DMS79 (cell line): ENCODE measurements around the gene TCEA2.

ENCODE experiments used
- DNase-seq: peaks from one replicate; lab custom pipeline; 2025; lab: John Stamatoyannopoulos, UW

TCEA2 gene

GRCh38 chr20:64065062-64065973, 2.3 kb downstream of the TCEA2 start:
- DNase-seq = no peak

DNA sequence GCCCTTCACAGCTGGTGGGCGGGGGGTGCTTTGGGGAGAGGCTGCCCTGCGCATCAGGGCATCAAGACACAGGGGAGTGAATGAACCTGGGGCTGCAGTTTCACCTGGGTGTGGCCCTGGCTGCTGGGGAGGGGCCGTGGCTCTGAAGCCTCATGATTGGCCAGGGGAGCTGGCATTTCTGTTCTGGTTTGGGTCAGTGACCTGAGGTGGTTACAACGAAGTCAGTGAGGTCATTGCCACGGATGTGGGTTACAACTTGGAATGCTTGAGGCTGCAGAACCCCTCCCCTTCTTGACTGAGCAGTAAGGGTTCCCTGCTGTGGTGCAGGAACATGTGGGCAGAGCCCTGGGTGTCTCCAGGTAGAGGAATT, 3.0 kb downstream of the TCEA2 start:
- DNase-seq = no peak

DNA sequence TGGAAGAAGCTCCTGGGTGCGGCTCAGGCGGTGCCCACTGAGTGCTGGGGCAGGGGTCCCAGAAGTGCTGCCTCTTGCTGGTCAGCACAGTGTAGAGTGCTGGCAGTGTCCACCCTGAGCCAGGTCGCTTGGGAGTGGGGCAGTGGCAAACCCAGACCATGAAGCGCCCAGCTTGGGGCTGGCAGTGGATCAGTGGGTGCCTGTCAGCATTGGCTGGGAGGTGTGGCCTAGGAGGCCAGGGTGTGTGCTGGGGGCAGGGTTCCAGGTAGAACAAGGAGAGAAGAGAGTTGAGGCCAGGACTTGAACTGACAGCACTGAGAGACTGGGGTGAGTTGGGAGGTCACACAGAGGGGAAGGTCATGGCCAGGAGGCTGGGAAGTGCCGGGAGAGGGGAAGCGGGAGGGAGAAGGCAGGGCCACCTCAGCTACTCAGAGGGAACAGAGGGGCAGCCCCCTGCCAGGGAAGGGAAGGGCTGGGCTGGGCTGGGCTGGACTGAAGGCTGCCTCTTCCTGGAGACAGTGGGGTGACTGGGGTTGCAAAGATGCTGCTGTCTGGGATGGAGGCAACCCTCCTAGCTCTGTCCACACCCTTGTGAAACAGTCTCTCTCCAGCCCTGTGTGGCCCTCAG, 4.1 kb downstream of the TCEA2 start:
- no peak for DNase-seq

GRCh38 chr20:64067733-64068307, 4.8 kb downstream of the TCEA2 start:
- DNase-seq = no peak

DNA sequence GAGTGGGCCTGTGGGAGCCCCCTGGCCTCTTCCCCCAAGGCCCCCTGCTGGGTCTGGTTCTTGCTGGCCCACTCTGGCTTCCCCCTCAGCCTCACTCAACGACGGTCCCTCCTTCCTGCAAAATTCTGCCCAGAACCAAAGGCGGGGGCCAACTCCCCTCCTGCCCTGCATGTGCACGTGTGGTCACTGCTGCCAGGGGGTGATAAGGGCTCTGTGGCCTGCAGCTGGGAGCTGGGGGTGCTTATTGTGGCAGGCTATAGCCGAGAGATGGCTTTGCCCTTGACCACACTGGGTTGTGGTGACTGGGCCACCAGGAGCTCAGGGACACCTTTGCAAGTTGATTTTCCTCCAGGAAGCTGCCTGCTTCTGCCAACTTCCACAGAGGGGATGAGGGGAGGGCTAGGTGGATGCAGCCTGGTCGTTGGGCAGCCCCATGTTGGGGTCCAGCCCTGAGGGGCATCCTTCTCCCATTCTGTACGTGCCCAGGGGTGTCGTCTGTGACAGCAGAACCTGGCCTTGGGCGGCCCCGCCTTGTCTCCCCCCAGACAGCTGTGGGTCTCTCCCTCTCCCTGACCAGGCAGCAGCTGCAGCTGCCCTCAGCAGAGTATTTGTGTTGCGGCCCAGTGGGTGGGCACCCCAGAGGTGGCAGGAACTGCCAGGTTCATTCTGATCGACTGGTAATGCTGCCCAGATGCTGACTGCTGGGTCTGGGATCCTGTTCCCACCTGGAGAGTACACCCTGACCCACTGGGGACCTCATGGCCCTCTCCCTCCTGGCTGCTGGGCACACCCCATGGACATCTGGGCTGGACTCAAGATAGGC, 5.6 kb downstream of the TCEA2 start:
- no peak for DNase-seq

DNA sequence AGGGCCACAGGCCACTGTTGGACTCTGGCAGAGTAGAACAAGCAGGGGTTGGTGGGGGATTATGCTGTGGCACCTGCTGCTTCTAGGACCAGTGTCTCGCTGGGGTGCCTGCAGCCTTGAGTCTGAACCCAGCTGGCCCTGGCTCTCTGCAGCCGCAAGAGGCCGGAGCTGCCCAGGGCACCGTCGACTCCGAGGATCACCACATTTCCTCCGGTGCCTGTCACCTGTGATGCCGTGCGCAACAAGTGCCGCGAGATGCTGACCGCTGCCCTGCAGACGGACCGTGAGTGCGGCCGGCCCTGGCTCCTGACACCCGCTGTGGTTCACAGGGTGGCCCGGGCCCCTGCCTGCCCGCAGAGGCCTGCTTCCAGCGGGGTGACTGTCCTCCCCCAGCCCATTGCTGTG, 6.2 kb downstream of the TCEA2 start:
- DNase-seq = no peak

DNA sequence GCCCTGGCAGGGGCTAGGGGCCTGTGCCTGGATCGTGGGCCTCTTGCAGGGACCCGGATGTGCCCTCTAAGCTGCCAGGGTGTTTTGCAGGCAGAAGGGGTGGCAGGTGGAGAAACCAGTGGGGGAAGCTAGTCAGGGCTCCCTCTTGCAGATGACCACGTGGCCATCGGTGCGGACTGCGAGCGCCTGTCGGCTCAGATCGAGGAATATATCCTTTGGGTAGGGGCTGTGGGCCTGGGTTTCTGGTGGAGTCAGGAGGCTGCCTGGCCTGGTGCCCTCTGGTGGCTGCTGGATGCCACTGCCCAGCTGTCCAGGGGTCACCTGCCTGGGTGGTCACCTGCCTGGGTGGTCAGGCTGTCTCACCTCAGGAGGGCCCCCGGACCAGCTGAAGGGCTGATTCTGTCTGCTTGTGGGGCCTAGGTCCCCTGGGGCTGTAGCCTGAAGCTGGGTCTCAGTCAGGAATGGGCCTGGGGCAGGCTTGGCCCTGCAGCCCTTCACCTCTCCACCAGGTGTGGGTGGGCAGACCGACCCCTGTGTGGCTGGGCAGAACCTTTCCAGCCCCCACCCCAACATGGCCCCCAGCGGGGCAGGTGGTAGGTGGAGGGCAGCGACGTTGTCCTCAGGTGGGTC, 6.7 kb downstream of the TCEA2 start:
- DNase-seq = no peak

DNA sequence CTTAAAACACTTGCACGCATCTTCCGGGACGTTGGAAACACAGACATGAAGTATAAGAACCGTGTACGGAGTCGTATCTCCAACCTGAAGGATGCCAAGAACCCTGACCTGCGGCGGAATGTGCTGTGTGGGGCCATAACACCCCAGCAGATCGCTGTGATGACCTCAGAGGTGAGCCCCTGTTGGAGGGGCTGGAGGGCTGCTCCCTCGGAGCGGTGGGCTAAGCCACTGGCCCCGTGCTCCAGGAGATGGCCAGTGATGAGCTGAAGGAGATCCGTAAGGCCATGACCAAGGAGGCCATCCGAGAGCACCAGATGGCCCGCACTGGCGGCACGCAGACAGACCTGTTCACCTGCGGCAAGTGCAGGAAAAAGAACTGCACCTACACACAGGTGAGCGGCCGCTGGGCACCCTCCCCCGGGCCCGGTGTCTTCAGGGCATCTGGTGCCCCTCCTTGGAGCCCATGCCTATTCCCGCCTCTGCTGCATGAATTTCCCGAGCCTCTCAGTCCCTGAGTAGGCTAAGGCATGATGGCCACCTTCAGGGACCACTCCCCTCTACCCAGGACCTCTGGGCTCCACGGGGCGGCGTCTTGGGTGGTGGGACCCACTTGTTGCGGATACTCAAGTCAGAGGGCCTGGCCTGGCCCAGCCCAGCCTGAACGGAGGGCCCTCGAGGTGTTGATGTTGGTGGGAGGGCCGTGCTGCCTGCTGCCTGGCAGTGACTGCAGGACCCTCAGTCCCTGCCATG, 7.4 kb downstream of the TCEA2 start:
- DNase-seq = no peak

DNA sequence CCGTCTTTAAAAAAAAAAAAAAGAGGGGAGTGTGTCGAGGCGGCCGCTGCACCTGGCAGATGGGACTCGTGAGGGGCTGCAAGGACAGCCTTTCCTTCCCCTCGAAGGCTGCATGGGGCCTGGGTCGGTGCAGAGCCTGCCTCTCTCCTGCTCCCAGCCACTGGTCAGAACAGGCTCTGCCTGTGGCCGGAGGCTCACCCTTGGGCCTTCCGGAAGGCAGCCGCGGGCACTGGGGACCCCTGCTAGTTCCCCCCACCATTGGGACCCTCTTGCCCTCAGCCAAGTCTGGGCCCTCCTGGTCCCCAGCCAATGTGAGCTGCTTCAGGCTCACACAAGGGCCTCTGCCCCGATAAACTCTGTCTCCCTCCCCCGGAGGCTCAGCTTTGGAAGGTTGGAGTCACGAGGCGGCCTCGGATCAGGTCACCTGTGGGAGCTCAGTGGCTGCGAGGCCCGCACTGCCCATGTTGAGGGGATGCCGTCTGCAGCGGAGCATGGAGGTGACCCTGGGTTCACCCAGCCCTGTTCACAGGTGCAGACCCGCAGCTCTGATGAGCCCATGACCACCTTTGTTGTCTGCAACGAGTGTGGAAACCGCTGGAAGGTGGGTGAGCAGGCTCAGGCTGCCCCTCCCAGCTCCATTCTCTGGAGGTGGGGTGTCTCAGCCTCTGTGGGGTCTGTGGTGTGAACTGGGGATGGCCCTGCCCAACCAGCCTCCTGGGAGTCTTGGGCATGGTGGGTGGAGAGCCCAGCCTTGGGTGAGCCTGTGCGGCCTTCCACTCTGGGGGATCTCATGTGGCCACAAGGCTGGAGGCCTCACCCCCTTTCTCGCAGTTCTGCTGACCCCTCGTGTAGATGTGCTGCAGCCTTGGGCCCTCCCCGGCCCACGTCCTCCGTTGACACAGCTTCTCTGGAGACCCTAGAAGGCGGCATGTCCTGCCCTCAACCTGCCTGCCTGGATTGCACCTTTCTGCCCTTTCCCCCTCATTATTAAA, 8.6 kb downstream of the TCEA2 start:
- DNase-seq = no peak

GRCh38 chr20:64072498-64073063, 9.6 kb downstream of the TCEA2 start:
- DNase-seq = no peak

- DNase-seq = no peak
Measured at GRCh38 chr20:64073476-64074183, 10.6 kb downstream of the TCEA2 start.

DNA sequence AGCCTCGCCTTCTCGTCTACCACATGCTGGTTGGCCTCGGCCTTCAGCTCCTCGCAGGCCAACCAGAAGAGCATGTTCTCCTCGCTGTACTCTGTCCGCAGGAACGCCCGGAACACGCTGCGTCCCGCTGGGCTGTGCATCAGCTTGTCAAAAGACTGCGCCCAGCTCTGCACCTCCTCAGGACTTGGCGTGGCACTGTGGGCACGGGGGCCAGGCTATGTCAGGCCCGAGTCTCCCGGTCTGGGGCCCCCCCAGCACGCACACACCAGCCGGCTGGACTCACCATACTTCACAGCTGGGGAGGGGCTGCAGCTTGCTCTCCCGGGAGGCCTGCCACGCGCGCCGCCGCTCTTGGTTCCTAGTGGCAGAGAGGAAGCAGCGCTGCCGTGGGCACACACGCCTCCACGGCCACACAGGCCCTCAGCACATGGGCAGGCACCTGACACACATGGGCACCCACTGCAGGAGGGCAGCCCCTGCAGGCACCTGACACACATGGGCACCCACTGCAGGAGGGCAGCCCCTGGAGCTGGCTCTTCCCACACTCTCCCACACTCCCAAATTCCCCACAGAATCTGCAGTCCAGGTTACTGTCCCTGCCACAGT, 11.3 kb downstream of the TCEA2 start:
- DNase-seq = no peak

GRCh38 chr20:64074963-64075362, 12.0 kb downstream of the TCEA2 start:
- DNase-seq = no peak

DNA sequence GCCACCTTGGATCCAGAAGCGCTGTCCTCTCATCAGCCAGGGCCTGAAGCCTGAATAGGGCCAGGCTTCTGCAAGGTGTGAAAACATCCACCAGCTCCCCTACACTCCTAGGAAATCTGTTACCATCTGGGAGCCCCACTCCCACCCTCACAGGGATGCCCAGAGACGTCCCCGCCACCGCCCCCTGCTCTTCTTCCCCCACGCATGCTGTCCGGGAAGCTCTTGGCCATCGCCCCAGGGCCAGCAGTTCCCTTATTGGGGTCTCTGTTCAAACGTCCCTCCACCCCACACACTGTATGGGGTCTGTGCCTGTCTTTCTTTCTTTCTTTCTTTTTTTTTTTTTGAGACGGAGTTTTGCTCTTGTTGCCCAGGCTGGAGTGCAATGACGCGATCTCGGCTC, 12.6 kb downstream of the TCEA2 start:
- no peak for DNase-seq

DNA sequence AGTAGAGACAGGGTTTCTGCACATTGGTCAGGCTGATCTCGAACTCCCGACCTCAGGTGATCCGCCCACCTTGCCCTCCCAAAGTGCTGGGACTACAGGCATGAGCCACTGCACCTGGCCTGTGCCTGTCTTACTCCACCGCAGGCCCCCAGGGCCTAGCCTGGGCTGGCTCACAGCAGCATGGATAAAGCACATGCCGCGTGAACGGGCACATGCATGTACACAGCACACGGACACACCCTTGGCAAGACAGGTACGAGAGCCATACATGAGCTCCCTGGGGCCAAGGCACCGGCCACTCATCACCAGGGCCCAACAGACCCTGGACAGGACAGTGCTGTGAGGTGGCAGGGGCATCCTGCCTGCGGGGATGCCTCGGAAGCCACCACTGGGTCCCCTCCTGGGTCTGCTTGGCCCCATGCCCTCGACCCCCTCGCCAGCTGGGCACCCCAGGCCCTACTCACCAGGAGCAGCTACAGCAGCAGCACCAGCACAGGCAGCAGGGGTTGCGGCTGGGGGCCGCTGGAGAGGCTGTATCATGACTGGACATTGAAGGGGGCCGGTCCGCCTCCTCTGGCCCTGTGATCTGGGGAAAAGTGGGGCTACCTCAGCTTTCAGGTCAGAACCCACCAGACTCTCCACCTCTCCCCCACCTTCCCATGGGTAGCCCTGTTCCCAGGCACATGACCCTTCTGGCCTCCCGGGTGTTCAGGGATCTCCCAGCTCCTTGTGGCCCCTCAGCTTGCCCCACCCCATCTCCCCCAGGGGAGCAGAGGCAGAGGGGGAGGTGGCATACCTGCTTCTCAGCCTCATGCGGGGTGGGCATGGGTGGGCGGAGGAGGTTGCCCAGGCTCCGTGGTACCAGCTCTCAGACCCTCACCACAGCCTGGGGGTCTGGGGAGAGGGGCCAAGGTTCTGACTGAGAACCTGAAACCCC, 13.3 kb downstream of the TCEA2 start:
- no peak for DNase-seq

- no peak for DNase-seq
Measured at GRCh38 chr20:64077094-64077493, 14.1 kb downstream of the TCEA2 start.

GRCh38 chr20:64077541-64077875, 14.5 kb downstream of the TCEA2 start:
- DNase-seq = no peak
